HCT116 (cell line): ENCODE data around the gene NR1H4. TPM values are rescaled to one million over a fixed set of nuclear protein-coding genes. Genes with fewer than 3 reads are reported as not detected.

Experiments used
- ATAC-seq: fragments of 200-7000 bp; cut with Tn5 transposase; 2 replicates; pipeline ENCODE4 v1.9.1; 2020; ENCODE audit warnings: mild to moderate bottlenecking, moderate library complexity
- BruUV-seq: library from RNA; stranded (reverse); fragments of 400-500 nt; replicated peaks from 2 replicates; lab custom pipeline; 2021; lab: Mats Ljungman, UMichigan
- CTCF ChIA-PET: fragments of 300-600 bp; sonication (Branson Sonifier 250); formaldehyde crosslinking; loops from one replicate; lab custom pipeline; 2021; ENCODE audit warnings: antibody characterized with exemption; lab: Charles Lee
- POLR2A ChIA-PET: fragments of 300-600, 350-600 bp; sonication (Branson Sonifier 250); formaldehyde crosslinking; loops from one replicate; lab custom pipeline; 2021; ENCODE audit warnings: antibody characterized with exemption; lab: Charles Lee
- RAD21 ChIA-PET, 2 experiments: fragments of 300-600 bp; sonication (Branson Sonifier 250); formaldehyde crosslinking; loops; one replicate each; lab custom pipeline; 2023; ENCODE audit warnings: low total read pairs in 2 of 2; ENCODE audit not compliant: uncharacterized antibody in 2 of 2, unreplicated experiment in 2 of 2, low non-redundant PET in 1 of 2; lab: Charles Lee
- DNase-seq: peaks from one replicate; pipeline ENCODE4 v3.0.0-alpha.2; 2010; ENCODE audit warnings: low read depth, low spot score
- H2AFZ ChIP-seq: fragments of 200-600 bp; shearing (Covaris generic), sonication (generic); 2 replicates; pipeline ENCODE4 v1.6.1; 2017; ENCODE audit warnings: low read depth, mixed run types, mixed read lengths, antibody characterized with exemption, low read length; ENCODE audit not compliant: poor library complexity, severe bottlenecking
- H3K27ac ChIP-seq: 2 replicates; pipeline ENCODE4 v1.5.1; 2012; ENCODE audit warnings: low read depth, low read length
- H3K27me3 ChIP-seq: fragments of 200-600 bp; sonication (generic); 2 replicates; pipeline ENCODE4 v1.6.1; 2016; ENCODE audit warnings: mixed run types, low read length, mixed read lengths; ENCODE audit not compliant: insufficient read depth
- H3K36me3 ChIP-seq, 2 experiments: fragments of 200-500 bp in 1 of 2; fragments of 200-600 bp in 1 of 2; sonication (Bioruptor generic) in 1 of 2; sonication (generic) in 1 of 2; 2 replicates each; pipeline versions ENCODE4 v1.5.1 to v1.6.1; 2014 to 2016; ENCODE audit warnings: low read length in 2 of 2, inconsistent platforms in 1 of 2, mixed read lengths in 1 of 2, mixed run types in 1 of 2; ENCODE audit not compliant: insufficient read depth in 2 of 2, control insufficient read depth in 1 of 2
- H3K4me1 ChIP-seq, 2 experiments: fragments of 200-600 bp in 1 of 2; sonication (generic) in 1 of 2; 2 replicates each; pipeline versions ENCODE4 v1.5.1 to v1.6.1; 2012 to 2017; ENCODE audit warnings: low read length in 2 of 2, inconsistent platforms in 1 of 2, mild to moderate bottlenecking in 1 of 2, mixed read lengths in 1 of 2, mixed run types in 1 of 2, moderate library complexity in 1 of 2; ENCODE audit not compliant: insufficient read depth in 2 of 2, control insufficient read depth in 1 of 2
- H3K4me2 ChIP-seq: fragments of 200-600 bp; sonication (generic); 2 replicates; pipeline ENCODE4 v1.6.1; 2017; ENCODE audit warnings: mixed run types, low read length, mixed read lengths
- H3K4me3 ChIP-seq, 2 experiments: fragments of 200-600 bp in 1 of 2; sonication (generic) in 1 of 2; replicated peaks in 1 of 2; 2 replicates each; pipeline ENCODE4 v1.5.1; 2011 to 2016; ENCODE audit warnings: low read length in 2 of 2, control low read depth in 1 of 2, low read depth in 1 of 2, mild to moderate bottlenecking in 1 of 2, mixed read lengths in 1 of 2, mixed run types in 1 of 2
- H3K79me2 ChIP-seq: fragments of 200-600 bp; sonication (generic); 2 replicates; pipeline ENCODE4 v1.6.1; 2017; ENCODE audit warnings: mild to moderate bottlenecking, mixed run types, low read length, moderate library complexity, mixed read lengths; ENCODE audit not compliant: insufficient read depth
- H3K9ac ChIP-seq: fragments of 200-600 bp; sonication (generic); 2 replicates; pipeline ENCODE4 v1.6.1; 2016; ENCODE audit warnings: low read length, mixed read lengths
- H3K9me2 ChIP-seq: fragments of 200-600 bp; sonication (generic), shearing (Covaris generic); 2 replicates; pipeline ENCODE4 v1.6.1; 2017; ENCODE audit warnings: mixed run types, mild to moderate bottlenecking, moderate library complexity; ENCODE audit not compliant: insufficient read depth
- H3K9me3 ChIP-seq, 2 experiments: fragments of 200-500 bp in 1 of 2; fragments of 200-600 bp in 1 of 2; sonication (Bioruptor generic) in 1 of 2; sonication (generic) in 1 of 2; 2 replicates each; pipeline ENCODE4 v1.6.1; 2014 to 2017; ENCODE audit warnings: low read length in 2 of 2, mixed read lengths in 2 of 2, inconsistent platforms in 1 of 2, low read depth in 1 of 2, mild to moderate bottlenecking in 1 of 2, mixed run types in 1 of 2, moderate library complexity in 1 of 2; ENCODE audit not compliant: control insufficient read depth in 1 of 2, insufficient read depth in 1 of 2
- H4K20me1 ChIP-seq: fragments of 200-600 bp; sonication (generic), shearing (Covaris generic); 2 replicates; pipeline ENCODE4 v1.6.1; 2017; ENCODE audit warnings: mixed run types, mild to moderate bottlenecking, moderate library complexity; ENCODE audit not compliant: insufficient read depth
- CEBPB ChIP-seq: IDR thresholded peaks from 2 replicates; pipeline ENCODE4 v1.6.1; 2012; ENCODE audit warnings: low read depth
- EGR1 ChIP-seq: IDR thresholded peaks from 2 replicates; pipeline ENCODE4 v1.6.1; 2012; ENCODE audit warnings: low read depth
- ELF1 ChIP-seq: IDR thresholded peaks from 2 replicates; pipeline ENCODE4 v1.6.1; 2012; ENCODE audit warnings: low read depth, borderline replicate concordance
- POLR2AphosphoS5 ChIP-seq: IDR thresholded peaks from 2 replicates; pipeline ENCODE4 v1.6.1; 2011; ENCODE audit warnings: mild to moderate bottlenecking, low read depth, low read length, moderate library complexity
- RAD21 ChIP-seq: IDR thresholded peaks from 2 replicates; pipeline ENCODE4 v1.6.1; 2012; ENCODE audit warnings: low read depth, mild to moderate bottlenecking
- SP1 ChIP-seq: IDR thresholded peaks from 2 replicates; pipeline ENCODE4 v1.6.1; 2012; ENCODE audit warnings: low read depth
- SRF ChIP-seq: IDR thresholded peaks from 2 replicates; pipeline ENCODE4 v1.6.1; 2012; ENCODE audit warnings: low read depth
- YY1 ChIP-seq: IDR thresholded peaks from 2 replicates; pipeline ENCODE4 v1.6.1; 2011; ENCODE audit warnings: low read length, low read depth, moderate library complexity, mild to moderate bottlenecking; ENCODE audit not compliant: insufficient replicate concordance; ENCODE audit errors: extremely low read depth
- intact Hi-C: fragments of 100-400 bp; cut with micrococcal nuclease; formaldehyde crosslinking; loops from 2 replicates; pipeline ENCODE4 v1.10.0; 2022
- total RNA-seq: library from RNA; stranded (reverse); gene quantifications from one replicate; pipeline ENCODE4 v1.2.1, GENCODE V29; 2021; ENCODE audit not compliant: unreplicated experiment
- TF ChIP-seq, protein P1 (sequence below): IDR thresholded peaks from 2 replicates; pipeline ENCODE4 v1.6.1; 2012; ENCODE audit warnings: low read depth
- TF ChIP-seq, protein P2 (sequence below): IDR thresholded peaks from 2 replicates; pipeline ENCODE4 v1.6.1; 2011; ENCODE audit warnings: mild to moderate bottlenecking, low read length, moderate library complexity; ENCODE audit not compliant: insufficient replicate concordance; ENCODE audit errors: extremely low read depth

NR1H4 gene
- total RNA-seq, 1 experiment from 2014 or later: not detected

- H2AFZ ChIP-seq: no peak overlapping the region
- H3K9ac ChIP-seq: no peak overlapping the region
- no peak overlapping the region for H3K4me2 ChIP-seq
- RAD21 ChIA-PET: no interaction called here
- DNase-seq: no peak
- no peak for TF ChIP-seq RAD21
- TF ChIP-seq, protein P1, sequence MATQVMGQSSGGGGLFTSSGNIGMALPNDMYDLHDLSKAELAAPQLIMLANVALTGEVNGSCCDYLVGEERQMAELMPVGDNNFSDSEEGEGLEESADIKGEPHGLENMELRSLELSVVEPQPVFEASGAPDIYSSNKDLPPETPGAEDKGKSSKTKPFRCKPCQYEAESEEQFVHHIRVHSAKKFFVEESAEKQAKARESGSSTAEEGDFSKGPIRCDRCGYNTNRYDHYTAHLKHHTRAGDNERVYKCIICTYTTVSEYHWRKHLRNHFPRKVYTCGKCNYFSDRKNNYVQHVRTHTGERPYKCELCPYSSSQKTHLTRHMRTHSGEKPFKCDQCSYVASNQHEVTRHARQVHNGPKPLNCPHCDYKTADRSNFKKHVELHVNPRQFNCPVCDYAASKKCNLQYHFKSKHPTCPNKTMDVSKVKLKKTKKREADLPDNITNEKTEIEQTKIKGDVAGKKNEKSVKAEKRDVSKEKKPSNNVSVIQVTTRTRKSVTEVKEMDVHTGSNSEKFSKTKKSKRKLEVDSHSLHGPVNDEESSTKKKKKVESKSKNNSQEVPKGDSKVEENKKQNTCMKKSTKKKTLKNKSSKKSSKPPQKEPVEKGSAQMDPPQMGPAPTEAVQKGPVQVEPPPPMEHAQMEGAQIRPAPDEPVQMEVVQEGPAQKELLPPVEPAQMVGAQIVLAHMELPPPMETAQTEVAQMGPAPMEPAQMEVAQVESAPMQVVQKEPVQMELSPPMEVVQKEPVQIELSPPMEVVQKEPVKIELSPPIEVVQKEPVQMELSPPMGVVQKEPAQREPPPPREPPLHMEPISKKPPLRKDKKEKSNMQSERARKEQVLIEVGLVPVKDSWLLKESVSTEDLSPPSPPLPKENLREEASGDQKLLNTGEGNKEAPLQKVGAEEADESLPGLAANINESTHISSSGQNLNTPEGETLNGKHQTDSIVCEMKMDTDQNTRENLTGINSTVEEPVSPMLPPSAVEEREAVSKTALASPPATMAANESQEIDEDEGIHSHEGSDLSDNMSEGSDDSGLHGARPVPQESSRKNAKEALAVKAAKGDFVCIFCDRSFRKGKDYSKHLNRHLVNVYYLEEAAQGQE: no peak
- POLR2A ChIA-PET: no interaction called here
- H3K4me1 ChIP-seq: no peaks in the 10 kb centered on the region
- no peak overlapping the region for H3K4me3 ChIP-seq
- CTCF ChIA-PET: no interaction called here
- no peaks in the 10 kb centered on the region for H3K9me3 ChIP-seq
- H3K9me2 ChIP-seq: no peaks in the 10 kb centered on the region
- no TSS peak for BruUV-seq
- no peaks in the 10 kb centered on the region for H3K79me2 ChIP-seq
- H4K20me1 ChIP-seq: no peaks in the 10 kb centered on the region
- intact Hi-C loops: no loop called here
- H3K36me3 ChIP-seq: no peaks in the 10 kb centered on the region
- ATAC-seq: no peak
- no peak overlapping the region for H3K27ac ChIP-seq
- H3K27me3 ChIP-seq: 0 out of 2 replicates have a peak, but pooled peaks cover 4% of the 10 kb centered on the region
These were observed 12.3 kb downstream of the NR1H4 start for GRCh38 chr12:100485983-100486382.

DNA sequence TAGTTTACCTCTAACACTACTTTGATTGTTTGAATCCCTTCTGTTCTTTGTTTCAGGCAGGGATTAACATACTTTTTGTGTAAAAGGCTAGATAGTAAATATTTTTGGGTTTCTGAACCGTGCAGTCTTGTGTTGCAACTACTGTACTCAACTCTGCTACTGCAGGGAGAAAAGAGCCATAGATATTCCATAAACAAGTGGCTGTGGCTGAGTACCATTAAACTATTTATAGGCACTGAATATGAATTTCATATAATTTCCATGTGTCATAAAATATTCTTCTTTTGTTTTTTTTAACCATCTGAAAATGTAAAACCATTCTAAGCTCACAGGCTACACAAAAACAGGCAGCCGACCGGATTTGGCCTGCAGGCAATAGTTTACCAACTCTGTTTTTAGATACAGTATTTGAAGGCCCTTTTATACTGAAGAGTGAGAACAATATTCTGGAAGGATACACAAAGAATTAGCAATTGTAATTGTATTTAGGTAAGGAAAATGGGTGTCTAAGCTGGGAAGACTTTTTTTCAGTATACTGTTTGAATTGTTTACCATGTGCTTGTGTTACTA is 15.7 kb downstream of the NR1H4 start:
- CTCF ChIA-PET: interaction anchor here (3.4 kb wide), 1 partner anchor 85 kb away, joined by 12 read pairs; no protein-coding TSS in a partner anchor
- H3K9me3 ChIP-seq: no peaks in the 10 kb centered on the region
- RAD21 ChIA-PET: no interaction called here
- H3K27ac ChIP-seq: no peak overlapping the region
- intact Hi-C loops: no loop called here
- no peaks in the 10 kb centered on the region for H3K4me1 ChIP-seq
- BruUV-seq: no TSS peak
- no peak for ATAC-seq
- no peaks in the 10 kb centered on the region for H4K20me1 ChIP-seq
- H2AFZ ChIP-seq: no peak overlapping the region
- no peaks in the 10 kb centered on the region for H3K9me2 ChIP-seq
- no peak overlapping the region for H3K4me3 ChIP-seq
- no peak overlapping the region for H3K4me2 ChIP-seq
- H3K79me2 ChIP-seq: no peaks in the 10 kb centered on the region
- no peaks in the 10 kb centered on the region for H3K36me3 ChIP-seq
- no peak overlapping the region for H3K9ac ChIP-seq
- 0 out of 2 replicates have a peak, but pooled peaks cover 8% of the 10 kb centered on the region for H3K27me3 ChIP-seq
- no peak for DNase-seq
- POLR2A ChIA-PET: no interaction called here
- TF ChIP-seq EGR1: no peak
- no peak for TF ChIP-seq YY1
- TF ChIP-seq SP1: no peak
- TF ChIP-seq CEBPB: no peak
- no peak for TF ChIP-seq POLR2AphosphoS5
- TF ChIP-seq, protein P2, sequence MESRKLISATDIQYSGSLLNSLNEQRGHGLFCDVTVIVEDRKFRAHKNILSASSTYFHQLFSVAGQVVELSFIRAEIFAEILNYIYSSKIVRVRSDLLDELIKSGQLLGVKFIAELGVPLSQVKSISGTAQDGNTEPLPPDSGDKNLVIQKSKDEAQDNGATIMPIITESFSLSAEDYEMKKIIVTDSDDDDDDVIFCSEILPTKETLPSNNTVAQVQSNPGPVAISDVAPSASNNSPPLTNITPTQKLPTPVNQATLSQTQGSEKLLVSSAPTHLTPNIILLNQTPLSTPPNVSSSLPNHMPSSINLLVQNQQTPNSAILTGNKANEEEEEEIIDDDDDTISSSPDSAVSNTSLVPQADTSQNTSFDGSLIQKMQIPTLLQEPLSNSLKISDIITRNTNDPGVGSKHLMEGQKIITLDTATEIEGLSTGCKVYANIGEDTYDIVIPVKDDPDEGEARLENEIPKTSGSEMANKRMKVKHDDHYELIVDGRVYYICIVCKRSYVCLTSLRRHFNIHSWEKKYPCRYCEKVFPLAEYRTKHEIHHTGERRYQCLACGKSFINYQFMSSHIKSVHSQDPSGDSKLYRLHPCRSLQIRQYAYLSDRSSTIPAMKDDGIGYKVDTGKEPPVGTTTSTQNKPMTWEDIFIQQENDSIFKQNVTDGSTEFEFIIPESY: no peak
- no peak for TF ChIP-seq SRF
- TF ChIP-seq ELF1: no peak
